ENCODE results near the gene DNAJC5G. TPM values are rescaled to one million over a fixed set of nuclear protein-coding genes. Genes with fewer than 3 reads are reported as not detected.

Gene DNAJC5G
- total RNA-seq, 1 experiment from 2014 or later, result not detected

- no peak for TF ChIP-seq EZH2 (IDR thresholded peaks at IDR 0.05; ENCODE audit: low read depth)
- TF ChIP-seq, protein P1, sequence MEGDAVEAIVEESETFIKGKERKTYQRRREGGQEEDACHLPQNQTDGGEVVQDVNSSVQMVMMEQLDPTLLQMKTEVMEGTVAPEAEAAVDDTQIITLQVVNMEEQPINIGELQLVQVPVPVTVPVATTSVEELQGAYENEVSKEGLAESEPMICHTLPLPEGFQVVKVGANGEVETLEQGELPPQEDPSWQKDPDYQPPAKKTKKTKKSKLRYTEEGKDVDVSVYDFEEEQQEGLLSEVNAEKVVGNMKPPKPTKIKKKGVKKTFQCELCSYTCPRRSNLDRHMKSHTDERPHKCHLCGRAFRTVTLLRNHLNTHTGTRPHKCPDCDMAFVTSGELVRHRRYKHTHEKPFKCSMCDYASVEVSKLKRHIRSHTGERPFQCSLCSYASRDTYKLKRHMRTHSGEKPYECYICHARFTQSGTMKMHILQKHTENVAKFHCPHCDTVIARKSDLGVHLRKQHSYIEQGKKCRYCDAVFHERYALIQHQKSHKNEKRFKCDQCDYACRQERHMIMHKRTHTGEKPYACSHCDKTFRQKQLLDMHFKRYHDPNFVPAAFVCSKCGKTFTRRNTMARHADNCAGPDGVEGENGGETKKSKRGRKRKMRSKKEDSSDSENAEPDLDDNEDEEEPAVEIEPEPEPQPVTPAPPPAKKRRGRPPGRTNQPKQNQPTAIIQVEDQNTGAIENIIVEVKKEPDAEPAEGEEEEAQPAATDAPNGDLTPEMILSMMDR (conservative IDR thresholded peaks at IDR 0.05), result no peak
- intact Hi-C loops (cut with micrococcal nuclease; ENCODE audit: unreplicated experiment), result loop anchor here (5.0 to 10.0 kb wide), 2 partner anchors 110 to 303 kb away; partner anchors contain the start of genes ATRAID, CAD, CCDC121 and GPN1
Observed at GRCh38 chr2:27324720-27325119, 49.5 kb downstream of the DNAJC5G start.

More at GRCh38 chr2:27324720-27325119, 49.5 kb downstream of the DNAJC5G start:
- Histone ChIP-seq H3F3A (ENCODE audit: insufficient read depth, low read depth) (peaks cover 53% of the 10 kb centered on the region; the same call in 1 of the 2 replicates), H3K27ac (no peak overlapping the region), H3K4me2 (no peak overlapping the region), H3K79me2 (ENCODE audit: low read depth) (peaks cover 23% of the 10 kb centered on the region), H3K9me2 (ENCODE audit: insufficient read depth) (no peaks in the 10 kb centered on the region), H4K20me1 (ENCODE audit: insufficient read depth) (no peaks in the 10 kb centered on the region), H3K9me3 (ENCODE audit: insufficient read depth, low read depth) (no peaks in the 10 kb centered on the region), H3K36me3 (ENCODE audit: low read depth) (peaks cover 17% of the 10 kb centered on the region; the same call in 1 of the 2 replicates), H3K4me1 (replicated peaks; ENCODE audit: insufficient read depth) (peaks cover 28% of the 10 kb centered on the region), H2AFZ (no peak overlapping the region), H3K27me3 (ENCODE audit: insufficient read depth, low read depth) (no peaks in the 10 kb centered on the region), H3K4me3 (no peak overlapping the region)
- BruUV-seq (replicated peaks), result no TSS peak
- CTCF ChIA-PET, result no interaction called here
- DNase-seq, result no peak
- POLR2A ChIA-PET (ENCODE audit: unreplicated experiment), result no interaction called here

Other genes starting within 250 kb of the DNAJC5G start
- gene TMEM214, start 242.5 kb upstream of the DNAJC5G start, total RNA-seq (2021), result 60.9 and 65.6 TPM in 2 replicates
- 63.2 and 64.0 TPM in 2 replicates for gene AGBL5, start 223.8 kb upstream of the DNAJC5G start, total RNA-seq (2021)
- gene OST4, start 203.8 kb upstream of the DNAJC5G start, total RNA-seq (2021), result 165 and 166 TPM in 2 replicates
- gene EMILIN1, start 196.8 kb upstream of the DNAJC5G start, total RNA-seq (2021), result 0.83 and 1.6 TPM in 2 replicates
- 4.4 and 10.4 TPM in 2 replicates for gene KHK, start 188.7 kb upstream of the DNAJC5G start, total RNA-seq (2021)
- 0.37 TPM in 1 of 2 replicates, not detected in the other for gene CGREF1, start 156.3 kb upstream of the DNAJC5G start, total RNA-seq (2021)
- not detected in 2 replicates for gene ABHD1, start 151.6 kb upstream of the DNAJC5G start, total RNA-seq (2021)
- gene PREB, start 140.8 kb upstream of the DNAJC5G start, total RNA-seq (2021), result 35.7 and 36.2 TPM in 2 replicates
- gene PRR30, start 136.0 kb upstream of the DNAJC5G start, total RNA-seq (2021), result not detected in 2 replicates
- gene TCF23, start 126.4 kb upstream of the DNAJC5G start, total RNA-seq (2021), result not detected in 2 replicates
- 92.8 and 126 TPM in 2 replicates for gene ATRAID, start 63.4 kb upstream of the DNAJC5G start, total RNA-seq (2021)
- gene SLC5A6, start 63.2 kb upstream of the DNAJC5G start, total RNA-seq (2021), result 49.0 and 70.0 TPM in 2 replicates
- 41.5 and 70.8 TPM in 2 replicates for gene CAD, start 58.1 kb upstream of the DNAJC5G start, total RNA-seq (2021)
- gene SLC30A3, start 12.4 kb upstream of the DNAJC5G start, total RNA-seq (2021), result 1.5 and 2.3 TPM in 2 replicates
- gene TRIM54, start 7.0 kb downstream of the DNAJC5G start, total RNA-seq (2021), result 8.2 and 9.8 TPM in 2 replicates
- gene UCN, start 33.0 kb downstream of the DNAJC5G start, total RNA-seq (2021), result 2.8 and 4.6 TPM in 2 replicates
- gene MPV17, start 47.7 kb downstream of the DNAJC5G start, total RNA-seq (2021), result 42.2 and 47.5 TPM in 2 replicates
- 57.5 and 69.8 TPM in 2 replicates for gene GTF3C2, start 81.3 kb downstream of the DNAJC5G start, total RNA-seq (2021)
- 32.9 and 33.1 TPM in 2 replicates for gene EIF2B4, start 94.9 kb downstream of the DNAJC5G start, total RNA-seq (2021)
- 60.6 and 73.7 TPM in 2 replicates for gene SNX17, start 95.2 kb downstream of the DNAJC5G start, total RNA-seq (2021)
- 4.1 and 4.5 TPM in 2 replicates for gene ZNF513, start 105.3 kb downstream of the DNAJC5G start, total RNA-seq (2021)
- gene PPM1G, start 134.2 kb downstream of the DNAJC5G start, total RNA-seq (2021), result 114 and 136 TPM in 2 replicates
- gene NRBP1, start 153.2 kb downstream of the DNAJC5G start, total RNA-seq (2021), result 67.9 and 83.9 TPM in 2 replicates
- 62.9 and 91.7 TPM in 2 replicates for gene KRTCAP3, start 166.9 kb downstream of the DNAJC5G start, total RNA-seq (2021)
- 26.2 and 27.2 TPM in 2 replicates for gene IFT172, start 214.3 kb downstream of the DNAJC5G start, total RNA-seq (2021)
- 5.3 and 6.3 TPM in 2 replicates for gene FNDC4, start 219.8 kb downstream of the DNAJC5G start, total RNA-seq (2021)
- gene GCKR, start 221.4 kb downstream of the DNAJC5G start, total RNA-seq (2021), result 3.4 and 4.0 TPM in 2 replicates